SU-DHL-6 (cell line): ENCODE results near the gene FAM120B.

Experiments
- H2AFZ ChIP-seq: fragments of 200-600 bp; sonication (generic); 2 replicates; pipeline ENCODE4 v1.6.1; 2014; ENCODE audit warnings: low read depth, mild to moderate bottlenecking, moderate library complexity, mixed read lengths, antibody characterized with exemption, low read length; ENCODE audit not compliant: severe bottlenecking
- H3F3A ChIP-seq: fragments of 200-600 bp; shearing (Covaris generic); 2 replicates; pipeline ENCODE4 v1.6.0; 2016; ENCODE audit warnings: antibody characterized with exemption, mild to moderate bottlenecking; ENCODE audit not compliant: insufficient read depth
- H3K27ac ChIP-seq: fragments of 200-600 bp; sonication (generic); 2 replicates; pipeline ENCODE4 v1.5.1; 2016; ENCODE audit warnings: low read depth, mild to moderate bottlenecking, low read length, moderate library complexity, mixed read lengths
- H3K27me3 ChIP-seq: fragments of 200-600 bp; sonication (generic), shearing (Covaris generic); 2 replicates; pipeline ENCODE4 v1.6.0; 2014; ENCODE audit warnings: mild to moderate bottlenecking, low read length
- H3K36me3 ChIP-seq: fragments of 200-600 bp; sonication (generic); 2 replicates; pipeline ENCODE4 v1.6.1; 2014; ENCODE audit warnings: mild to moderate bottlenecking, low read length, mixed read lengths
- H3K4me2 ChIP-seq: fragments of 300-600, 200-600 bp; shearing (Covaris generic), sonication (generic); 2 replicates; pipeline ENCODE4 v1.6.0; 2014; ENCODE audit warnings: low read length, low read depth, mild to moderate bottlenecking; ENCODE audit not compliant: poor library complexity, severe bottlenecking
- H3K4me3 ChIP-seq: fragments of 200-600 bp; sonication (generic); 2 replicates; pipeline ENCODE4 v1.5.1; 2014; ENCODE audit warnings: antibody characterized with exemption, low read length, mild to moderate bottlenecking, mixed read lengths; ENCODE audit not compliant: insufficient read depth, poor library complexity, severe bottlenecking
- H3K79me2 ChIP-seq: fragments of 200-600 bp; sonication (generic); 2 replicates; pipeline ENCODE4 v1.6.1; 2014; ENCODE audit warnings: mild to moderate bottlenecking, low read length, moderate library complexity; ENCODE audit not compliant: insufficient read depth
- H3K9ac ChIP-seq: fragments of 200-600 bp; sonication (generic); 2 replicates; pipeline ENCODE4 v1.7.0; 2014; ENCODE audit warnings: mild to moderate bottlenecking, low read length
- H3K9me2 ChIP-seq: fragments of 200-600 bp; sonication (generic); replicated peaks from 2 replicates; pipeline ENCODE4 v1.6.1; 2014; ENCODE audit warnings: low read length; ENCODE audit not compliant: insufficient read depth
- H3K9me3 ChIP-seq: fragments of 200-600 bp; sonication (generic); 2 replicates; pipeline ENCODE4 v1.6.1; 2014; ENCODE audit warnings: low read length, mixed read lengths; ENCODE audit not compliant: insufficient read depth
- H4K20me1 ChIP-seq: fragments of 200-600 bp; sonication (generic); 2 replicates; pipeline ENCODE4 v1.6.1; 2014; ENCODE audit warnings: low read depth, mild to moderate bottlenecking, antibody characterized with exemption, low read length, moderate library complexity, mixed read lengths
- CTCF ChIP-seq: fragments of 200-600 bp; sonication (generic); IDR thresholded peaks from one replicate; pipeline ENCODE4 v1.5.1; 2017; ENCODE audit warnings: antibody characterized with exemption, mild to moderate bottlenecking, low read length, moderate library complexity; ENCODE audit not compliant: insufficient read depth, poor library complexity, severe bottlenecking
- EZH2phosphoT487 ChIP-seq: fragments of 200-600 bp; sonication (generic), shearing (Covaris generic); conservative IDR thresholded peaks from 2 replicates; pipeline ENCODE4 v1.6.1; 2018; ENCODE audit warnings: mild to moderate bottlenecking, antibody characterized with exemption, low read length, moderate library complexity, mixed read lengths

Gene FAM120B

GRCh38 chr6:170369403-170369802 is 62.8 kb downstream of the FAM120B start:
- no peaks in the 10 kb centered on the region for H3K36me3 ChIP-seq
- no peaks in the 10 kb centered on the region for H3K27me3 ChIP-seq
- H3K4me3 ChIP-seq = no peak overlapping the region
- no peaks in the 10 kb centered on the region for H3K9me2 ChIP-seq
- no peaks in the 10 kb centered on the region for H3K9me3 ChIP-seq
- H2AFZ ChIP-seq = no peak overlapping the region
- H3K4me2 ChIP-seq = no peak overlapping the region
- no peak overlapping the region for H3K9ac ChIP-seq
- no peak overlapping the region for H3K27ac ChIP-seq
- no peaks in the 10 kb centered on the region for H3K79me2 ChIP-seq
- H4K20me1 ChIP-seq = no peaks in the 10 kb centered on the region
- TF ChIP-seq EZH2phosphoT487 = no peak
- TF ChIP-seq CTCF = no peak
- no peaks in the 10 kb centered on the region for H3F3A ChIP-seq

GRCh38 chr6:170370416-170370815 is 63.9 kb downstream of the FAM120B start:
- Histone ChIP-seq H3K9ac (no peak overlapping the region), H3K4me2 (no peak overlapping the region), H3K9me2 (no peaks in the 10 kb centered on the region), H2AFZ (no peak overlapping the region), H3K4me3 (no peak overlapping the region), H3K9me3 (no peaks in the 10 kb centered on the region), H3K27ac (no peak overlapping the region), H3F3A (no peaks in the 10 kb centered on the region), H4K20me1 (no peaks in the 10 kb centered on the region), H3K79me2 (no peaks in the 10 kb centered on the region), H3K36me3 (no peaks in the 10 kb centered on the region), H3K27me3 (no peaks in the 10 kb centered on the region)
- TF ChIP-seq CTCF (no peak), EZH2phosphoT487 (no peak)

GRCh38 chr6:170371080-170371479 is 64.5 kb downstream of the FAM120B start:
- H3K27ac ChIP-seq = no peak overlapping the region
- H3K4me3 ChIP-seq = no peak overlapping the region
- H3K9me2 ChIP-seq = no peaks in the 10 kb centered on the region
- no peaks in the 10 kb centered on the region for H3K36me3 ChIP-seq
- H3K4me2 ChIP-seq = no peak overlapping the region
- H3K27me3 ChIP-seq = no peaks in the 10 kb centered on the region
- H3K9me3 ChIP-seq = no peaks in the 10 kb centered on the region
- no peak overlapping the region for H3K9ac ChIP-seq
- H2AFZ ChIP-seq = no peak overlapping the region
- no peaks in the 10 kb centered on the region for H4K20me1 ChIP-seq
- H3F3A ChIP-seq = no peaks in the 10 kb centered on the region
- no peak for TF ChIP-seq EZH2phosphoT487
- TF ChIP-seq CTCF = no peak
- no peaks in the 10 kb centered on the region for H3K79me2 ChIP-seq
